ENCODE data around the gene PRSS56.

The PRSS56 gene

DNA sequence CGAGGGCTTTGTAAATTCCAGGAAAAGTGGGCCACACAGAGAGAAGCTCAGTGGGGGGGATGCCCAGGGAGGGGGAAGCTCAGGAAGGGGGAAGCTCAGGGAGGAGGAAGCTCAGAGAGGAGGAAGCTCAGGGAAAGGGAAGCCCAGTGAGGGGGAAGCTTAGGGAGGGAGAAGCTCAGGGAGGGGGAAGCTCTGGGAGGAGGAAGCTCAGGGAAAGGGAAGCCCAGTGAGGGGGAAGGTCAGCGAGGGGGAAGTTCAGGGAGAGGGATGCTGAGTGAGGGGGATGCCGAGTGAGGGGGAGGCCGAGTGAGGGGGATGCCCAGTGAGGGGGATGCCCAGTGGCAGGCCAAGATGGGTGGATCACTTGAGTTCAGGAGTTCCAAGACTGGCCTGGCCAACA lies 18.5 kb downstream of the PRSS56 start:
- no peak overlapping the region for H3K4me3 ChIP-seq (ENCODE audit: low read depth, low read length)
- CTCF ChIA-PET, result interaction anchor here (1.0 to 2.2 kb wide), 2 partner anchors 15 to 92 kb away, joined by 3 to 8 read pairs; no protein-coding TSS in a partner anchor
- no peak for DNase-seq (ENCODE audit: low read depth, low spot score)
- POLR2A ChIA-PET, result no interaction called here
- TF ChIP-seq, protein P1, sequence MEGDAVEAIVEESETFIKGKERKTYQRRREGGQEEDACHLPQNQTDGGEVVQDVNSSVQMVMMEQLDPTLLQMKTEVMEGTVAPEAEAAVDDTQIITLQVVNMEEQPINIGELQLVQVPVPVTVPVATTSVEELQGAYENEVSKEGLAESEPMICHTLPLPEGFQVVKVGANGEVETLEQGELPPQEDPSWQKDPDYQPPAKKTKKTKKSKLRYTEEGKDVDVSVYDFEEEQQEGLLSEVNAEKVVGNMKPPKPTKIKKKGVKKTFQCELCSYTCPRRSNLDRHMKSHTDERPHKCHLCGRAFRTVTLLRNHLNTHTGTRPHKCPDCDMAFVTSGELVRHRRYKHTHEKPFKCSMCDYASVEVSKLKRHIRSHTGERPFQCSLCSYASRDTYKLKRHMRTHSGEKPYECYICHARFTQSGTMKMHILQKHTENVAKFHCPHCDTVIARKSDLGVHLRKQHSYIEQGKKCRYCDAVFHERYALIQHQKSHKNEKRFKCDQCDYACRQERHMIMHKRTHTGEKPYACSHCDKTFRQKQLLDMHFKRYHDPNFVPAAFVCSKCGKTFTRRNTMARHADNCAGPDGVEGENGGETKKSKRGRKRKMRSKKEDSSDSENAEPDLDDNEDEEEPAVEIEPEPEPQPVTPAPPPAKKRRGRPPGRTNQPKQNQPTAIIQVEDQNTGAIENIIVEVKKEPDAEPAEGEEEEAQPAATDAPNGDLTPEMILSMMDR (IDR thresholded peaks at IDR 0.05; ENCODE audit: insufficient read depth, low read length, missing control alignments), result no peak

DNA sequence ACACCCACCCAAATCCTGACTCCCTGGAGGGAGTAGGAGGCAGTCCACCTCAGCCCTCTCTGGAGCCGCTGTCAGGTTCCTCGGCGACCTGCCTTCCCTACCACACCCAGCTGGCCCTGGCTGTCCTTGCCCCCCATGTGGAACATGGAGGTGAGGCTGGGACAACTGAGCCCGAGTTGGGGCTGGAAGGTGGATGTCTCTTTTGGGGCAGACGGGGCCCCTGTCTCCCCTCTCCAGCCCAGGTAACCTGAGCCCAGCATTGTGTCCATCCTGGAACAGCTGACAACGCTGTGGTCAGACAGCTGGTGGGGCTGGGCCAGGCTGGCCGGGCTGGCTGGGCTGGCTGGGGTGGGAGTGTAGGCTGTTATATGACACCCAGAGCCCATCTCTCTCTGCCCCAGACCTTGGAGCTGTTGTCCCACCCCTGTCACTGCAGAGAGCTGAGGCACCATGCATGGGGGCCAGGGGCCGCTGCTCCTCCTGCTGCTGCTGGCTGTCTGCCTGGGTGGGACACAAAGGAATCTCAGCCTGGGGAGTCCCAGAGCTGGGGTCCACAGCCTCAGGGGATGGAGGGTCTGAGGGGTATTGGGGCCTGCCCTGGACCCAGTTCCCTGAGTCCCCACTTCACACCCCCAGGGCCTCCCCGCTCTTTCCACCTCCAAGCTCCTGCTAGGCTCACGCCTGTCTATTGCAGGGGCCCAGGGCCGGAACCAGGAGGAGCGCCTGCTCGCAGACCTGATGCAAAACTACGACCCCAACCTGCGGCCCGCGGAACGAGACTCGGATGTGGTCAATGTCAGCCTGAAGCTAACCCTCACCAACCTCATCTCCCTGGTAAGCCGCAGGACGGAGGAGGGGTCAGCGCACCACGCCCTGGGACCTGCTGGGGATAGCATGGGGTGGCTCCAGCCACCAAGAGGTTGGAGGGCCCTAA lies 19.4 kb downstream of the PRSS56 start, which contains the start of gene CHRNG:
Gene CHRNG (plus strand): TSS at position 395 of the 934 bp plus-strand sequence. CDS start 56 bp downstream, at position 451.
- POLR2A ChIA-PET, result interaction anchor here (0.7 kb wide), 1 partner anchor 22 kb away, joined by 3 read pairs; no protein-coding TSS in a partner anchor
- DNase-seq (ENCODE audit: low read depth, low spot score), result no peak
- CTCF ChIA-PET, result interaction anchor here (1.0 to 2.2 kb wide), 2 partner anchors 16 to 93 kb away, joined by 3 to 8 read pairs; no protein-coding TSS in a partner anchor
- no peak within 1 kb of the TSS for H3K4me3 ChIP-seq (ENCODE audit: low read depth, low read length)
- TF ChIP-seq, protein P1 (IDR thresholded peaks at IDR 0.05; ENCODE audit: insufficient read depth, low read length, missing control alignments), result no peak

DNA sequence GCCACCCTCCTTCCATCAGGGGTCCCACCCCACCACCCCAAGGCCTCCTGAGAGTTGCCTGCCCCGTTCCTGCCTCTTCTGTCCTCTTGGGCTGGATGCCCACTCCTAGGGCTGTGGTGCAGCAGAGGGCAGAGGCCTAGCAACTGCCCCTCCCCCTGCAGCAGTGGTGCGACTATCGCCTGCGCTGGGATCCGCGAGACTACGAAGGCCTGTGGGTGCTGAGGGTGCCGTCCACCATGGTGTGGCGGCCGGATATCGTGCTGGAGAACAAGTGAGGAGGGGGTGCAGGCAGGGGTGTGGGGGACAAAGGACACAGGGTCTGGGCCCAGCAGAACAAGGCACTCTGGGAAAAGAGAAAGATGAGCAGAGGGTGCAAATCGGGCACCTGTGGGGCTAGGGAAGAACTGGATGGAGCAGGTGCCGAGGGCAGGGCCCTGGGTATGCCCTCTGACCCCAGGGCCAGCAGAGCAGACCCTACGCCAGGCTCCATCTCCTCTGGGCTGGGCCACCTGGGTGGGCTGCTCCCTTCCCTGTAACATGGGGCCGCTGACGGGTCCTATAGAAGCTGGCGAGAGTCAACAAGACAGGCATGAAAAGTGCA lies 20.4 kb downstream of the PRSS56 start:
- DNase-seq (ENCODE audit: low read depth, low spot score), result no peak
- TF ChIP-seq, protein P1 (IDR thresholded peaks at IDR 0.05; ENCODE audit: insufficient read depth, low read length, missing control alignments), result no peak
- no peak overlapping the region for H3K4me3 ChIP-seq (ENCODE audit: low read depth, low read length)
- POLR2A ChIA-PET, result no interaction called here
- CTCF ChIA-PET, result no interaction called here

DNA sequence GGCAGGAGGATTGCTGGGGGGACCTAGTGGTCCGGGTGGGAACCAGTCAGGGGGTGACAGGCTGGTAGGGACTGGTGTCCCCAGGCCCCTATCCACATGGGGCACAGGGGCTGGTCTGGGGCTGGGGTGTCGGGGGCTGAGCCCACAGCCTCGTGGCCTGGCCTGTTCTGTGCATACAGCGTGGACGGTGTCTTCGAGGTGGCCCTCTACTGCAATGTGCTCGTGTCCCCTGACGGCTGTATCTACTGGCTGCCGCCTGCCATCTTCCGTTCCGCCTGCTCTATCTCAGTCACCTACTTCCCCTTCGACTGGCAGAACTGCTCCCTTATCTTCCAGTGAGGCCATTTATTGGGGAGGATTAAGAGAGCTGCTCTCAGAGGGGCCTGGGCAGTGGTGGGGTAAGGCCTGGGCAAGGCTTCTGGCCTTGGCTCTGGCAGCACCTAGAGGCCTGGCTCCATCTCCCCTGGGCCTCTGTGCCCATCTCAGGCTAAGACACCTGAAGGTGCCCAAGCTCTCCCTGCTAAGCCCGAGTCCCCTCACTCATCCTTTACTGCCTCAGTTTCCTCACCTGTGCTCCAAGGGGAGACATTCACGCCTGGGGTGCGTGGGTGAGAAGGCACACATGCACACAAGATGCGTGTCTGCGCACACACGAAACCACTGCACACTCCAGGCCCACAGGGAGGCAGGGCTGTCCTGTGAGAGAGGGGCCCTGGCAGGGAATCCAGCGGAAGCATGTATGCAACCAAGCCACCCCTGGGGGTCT lies 21.2 kb downstream of the PRSS56 start:
- TF ChIP-seq, protein P1 (IDR thresholded peaks at IDR 0.05; ENCODE audit: insufficient read depth, low read length, missing control alignments), result no peak
- H3K4me3 ChIP-seq (ENCODE audit: low read depth, low read length), result no peak overlapping the region
- POLR2A ChIA-PET, result no interaction called here
- CTCF ChIA-PET, result no interaction called here
- no peak for DNase-seq (ENCODE audit: low read depth, low spot score)

DNA sequence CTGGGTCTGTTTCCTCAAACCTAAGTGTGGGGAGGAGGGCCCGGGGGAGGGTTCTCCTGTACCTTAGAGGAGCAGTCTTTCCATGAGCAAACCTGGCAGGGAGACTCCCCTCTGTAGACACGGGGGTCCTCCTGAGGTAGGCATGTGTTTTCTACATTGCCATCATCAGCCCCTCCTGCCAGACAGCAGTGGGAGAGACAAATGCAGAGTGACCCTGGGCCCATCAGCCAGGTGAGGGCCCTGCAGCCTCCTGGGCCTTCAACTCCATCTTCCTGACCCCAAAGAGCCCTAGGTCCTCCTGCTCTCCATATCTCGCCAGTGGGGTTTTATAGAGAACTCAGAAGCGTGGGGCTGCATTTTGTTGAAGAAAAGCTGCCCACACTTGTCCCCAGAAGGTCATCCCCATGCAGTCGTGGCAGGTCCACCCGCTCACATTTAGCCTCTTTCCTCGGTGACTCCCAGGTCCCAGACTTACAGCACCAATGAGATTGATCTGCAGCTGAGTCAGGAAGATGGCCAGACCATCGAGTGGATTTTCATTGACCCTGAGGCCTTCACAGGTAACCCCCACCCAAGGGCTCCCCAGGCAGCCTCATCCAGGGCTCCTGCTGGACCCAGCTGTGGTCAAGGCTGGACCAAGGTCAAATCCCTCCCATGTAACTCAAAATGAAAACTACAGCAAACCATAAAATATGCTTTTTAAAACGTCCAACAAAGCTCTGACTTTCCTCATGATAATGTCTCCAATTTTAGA lies 21.9 kb downstream of the PRSS56 start:
- ChIA-PET CTCF (interaction anchor here (1.0 kb wide), 1 partner anchor 21 kb away, joined by 3 read pairs; no protein-coding TSS in a partner anchor), POLR2A (no interaction called here)
- TF ChIP-seq, protein P1 (IDR thresholded peaks at IDR 0.05; ENCODE audit: insufficient read depth, low read length, missing control alignments), result no peak
- no peak overlapping the region for H3K4me3 ChIP-seq (ENCODE audit: low read depth, low read length)
- no peak for DNase-seq (ENCODE audit: low read depth, low spot score)
